ENCODE data around the gene SRGN.

DNA sequence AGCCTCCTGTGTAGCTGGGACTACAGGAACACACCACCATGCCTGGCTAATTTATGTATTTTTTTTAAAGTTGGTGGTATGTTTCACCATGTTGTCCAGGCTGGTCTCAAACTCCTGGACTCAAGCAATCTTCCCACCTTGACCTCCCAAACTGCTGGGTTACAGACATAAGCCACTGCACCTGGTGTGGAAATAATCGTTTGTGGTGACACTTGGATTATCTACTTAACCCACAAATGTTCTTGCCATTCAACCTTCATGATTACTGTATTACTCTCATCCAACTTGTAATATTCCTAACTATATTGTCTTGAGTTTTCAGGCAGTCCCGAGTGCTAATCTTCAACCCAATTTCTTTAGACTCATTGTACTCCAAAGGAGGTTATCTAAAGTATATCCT lies 9.6 kb upstream of the SRGN start:
- TF ChIP-seq POLR2A (IDR thresholded peaks at IDR 0.05): no peak
- TF ChIP-seq, protein P1, sequence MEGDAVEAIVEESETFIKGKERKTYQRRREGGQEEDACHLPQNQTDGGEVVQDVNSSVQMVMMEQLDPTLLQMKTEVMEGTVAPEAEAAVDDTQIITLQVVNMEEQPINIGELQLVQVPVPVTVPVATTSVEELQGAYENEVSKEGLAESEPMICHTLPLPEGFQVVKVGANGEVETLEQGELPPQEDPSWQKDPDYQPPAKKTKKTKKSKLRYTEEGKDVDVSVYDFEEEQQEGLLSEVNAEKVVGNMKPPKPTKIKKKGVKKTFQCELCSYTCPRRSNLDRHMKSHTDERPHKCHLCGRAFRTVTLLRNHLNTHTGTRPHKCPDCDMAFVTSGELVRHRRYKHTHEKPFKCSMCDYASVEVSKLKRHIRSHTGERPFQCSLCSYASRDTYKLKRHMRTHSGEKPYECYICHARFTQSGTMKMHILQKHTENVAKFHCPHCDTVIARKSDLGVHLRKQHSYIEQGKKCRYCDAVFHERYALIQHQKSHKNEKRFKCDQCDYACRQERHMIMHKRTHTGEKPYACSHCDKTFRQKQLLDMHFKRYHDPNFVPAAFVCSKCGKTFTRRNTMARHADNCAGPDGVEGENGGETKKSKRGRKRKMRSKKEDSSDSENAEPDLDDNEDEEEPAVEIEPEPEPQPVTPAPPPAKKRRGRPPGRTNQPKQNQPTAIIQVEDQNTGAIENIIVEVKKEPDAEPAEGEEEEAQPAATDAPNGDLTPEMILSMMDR (IDR thresholded peaks at IDR 0.05): no peak

All from thyroid gland (tissue), 4 donors.